ENCODE results near the gene KRTAP20-4. TPM values are rescaled to one million over a fixed set of nuclear protein-coding genes. Genes with fewer than 3 reads are reported as not detected.
A peak's percentile ranks its signal among the peaks of the same experiment; 100 is the strongest.

Gene KRTAP20-4
- total RNA-seq, 6 donors from 2014 or later: not detected

DNA sequence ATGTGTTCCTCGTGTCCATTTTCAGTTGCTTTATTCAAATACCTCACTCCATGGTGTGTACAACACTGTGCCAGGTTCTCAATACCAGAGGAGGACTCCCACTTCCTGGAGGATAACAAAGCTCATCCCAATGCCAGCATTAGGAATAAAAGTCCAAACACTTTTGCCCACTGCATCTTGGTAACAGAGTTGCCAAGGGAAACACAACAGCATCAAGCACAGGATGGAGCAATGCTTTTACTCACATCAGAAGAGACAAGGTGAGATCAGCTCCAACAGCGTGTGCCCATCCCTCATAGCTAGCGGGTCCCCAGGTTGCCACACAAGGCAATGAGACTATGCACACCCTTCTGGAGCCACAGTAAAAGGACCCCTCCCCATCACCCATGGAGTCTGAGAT lies 2.9 kb downstream of the KRTAP20-4 start:
- H3K4me3 ChIP-seq: no peak overlapping the region
- no peaks in the 10 kb centered on the region for H3K9me3 ChIP-seq
- no peak overlapping the region for H3K27ac ChIP-seq
- TF ChIP-seq, protein P1, sequence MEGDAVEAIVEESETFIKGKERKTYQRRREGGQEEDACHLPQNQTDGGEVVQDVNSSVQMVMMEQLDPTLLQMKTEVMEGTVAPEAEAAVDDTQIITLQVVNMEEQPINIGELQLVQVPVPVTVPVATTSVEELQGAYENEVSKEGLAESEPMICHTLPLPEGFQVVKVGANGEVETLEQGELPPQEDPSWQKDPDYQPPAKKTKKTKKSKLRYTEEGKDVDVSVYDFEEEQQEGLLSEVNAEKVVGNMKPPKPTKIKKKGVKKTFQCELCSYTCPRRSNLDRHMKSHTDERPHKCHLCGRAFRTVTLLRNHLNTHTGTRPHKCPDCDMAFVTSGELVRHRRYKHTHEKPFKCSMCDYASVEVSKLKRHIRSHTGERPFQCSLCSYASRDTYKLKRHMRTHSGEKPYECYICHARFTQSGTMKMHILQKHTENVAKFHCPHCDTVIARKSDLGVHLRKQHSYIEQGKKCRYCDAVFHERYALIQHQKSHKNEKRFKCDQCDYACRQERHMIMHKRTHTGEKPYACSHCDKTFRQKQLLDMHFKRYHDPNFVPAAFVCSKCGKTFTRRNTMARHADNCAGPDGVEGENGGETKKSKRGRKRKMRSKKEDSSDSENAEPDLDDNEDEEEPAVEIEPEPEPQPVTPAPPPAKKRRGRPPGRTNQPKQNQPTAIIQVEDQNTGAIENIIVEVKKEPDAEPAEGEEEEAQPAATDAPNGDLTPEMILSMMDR (IDR thresholded peaks at IDR 0.05): no peak
- no peak for TF ChIP-seq EP300 (IDR thresholded peaks at IDR 0.05)
- no peak for TF ChIP-seq POLR2AphosphoS5 (IDR thresholded peaks at IDR 0.05)
- no peak for TF ChIP-seq POLR2A (IDR thresholded peaks at IDR 0.05)
- no peaks in the 10 kb centered on the region for H3K4me1 ChIP-seq
- ATAC-seq (ENCODE audit: low FRiP score in 2 of 2): no peak
- 74 to 88% methylated on average over 2 to 3 of the region's 3 CpGs for WGBS, 2 donors
- no peaks in the 10 kb centered on the region for H3K36me3 ChIP-seq
- H3K27me3 ChIP-seq: no peaks in the 10 kb centered on the region
- no peak for DNase-seq

DNA sequence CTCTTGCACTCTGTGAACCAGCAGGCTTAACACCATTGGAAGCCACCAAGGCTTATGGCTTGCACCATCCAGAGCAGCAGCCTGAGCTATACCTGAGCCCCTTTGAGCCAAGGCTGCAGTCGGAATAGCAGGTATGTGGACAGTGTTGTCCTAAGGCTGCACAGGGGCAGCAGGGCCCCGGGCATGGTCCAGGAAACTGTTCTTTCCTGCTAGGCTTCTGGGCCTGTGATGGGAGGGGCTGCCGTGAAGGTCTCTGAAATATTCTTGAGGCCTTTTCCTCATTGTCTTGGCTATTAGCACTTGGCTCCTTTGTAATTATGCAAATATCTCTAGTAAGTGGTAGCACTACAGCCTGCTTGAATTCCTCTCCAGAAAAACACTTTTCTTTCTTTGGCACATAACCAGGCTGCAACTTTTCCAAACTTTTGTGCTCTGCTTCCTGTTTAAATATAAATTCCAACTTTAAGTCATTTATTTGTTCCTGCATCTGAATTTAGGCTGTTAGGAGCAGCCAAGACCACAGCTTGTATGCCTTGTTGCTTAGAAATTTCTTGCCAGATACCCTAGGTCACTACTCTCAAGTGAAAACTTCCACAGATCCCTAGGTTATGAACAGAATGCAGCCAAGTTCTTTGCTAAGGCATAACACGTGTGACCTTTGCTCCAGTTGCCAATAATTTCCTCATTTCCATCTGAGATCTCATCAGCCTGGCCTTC lies 5.2 kb downstream of the KRTAP20-4 start:
- Histone ChIP-seq H3K27me3 (no peaks in the 10 kb centered on the region), H3K4me3 (no peak overlapping the region), H3K27ac (no peak overlapping the region), H3K4me1 (no peaks in the 10 kb centered on the region), H3K9me3 (no peaks in the 10 kb centered on the region), H3K36me3 (no peaks in the 10 kb centered on the region)
- WGBS, 2 donors: 47 to 61% methylated on average over 3 to 4 of the region's 4 CpGs
- TF ChIP-seq POLR2AphosphoS5 (IDR thresholded peaks at IDR 0.05) (no peak), POLR2A (IDR thresholded peaks at IDR 0.05) (no peak), EP300 (IDR thresholded peaks at IDR 0.05) (no peak)
- TF ChIP-seq, protein P1 (IDR thresholded peaks at IDR 0.05): no peak
- DNase-seq (no peak), ATAC-seq (ENCODE audit: low FRiP score in 2 of 2) (no peak)

DNA sequence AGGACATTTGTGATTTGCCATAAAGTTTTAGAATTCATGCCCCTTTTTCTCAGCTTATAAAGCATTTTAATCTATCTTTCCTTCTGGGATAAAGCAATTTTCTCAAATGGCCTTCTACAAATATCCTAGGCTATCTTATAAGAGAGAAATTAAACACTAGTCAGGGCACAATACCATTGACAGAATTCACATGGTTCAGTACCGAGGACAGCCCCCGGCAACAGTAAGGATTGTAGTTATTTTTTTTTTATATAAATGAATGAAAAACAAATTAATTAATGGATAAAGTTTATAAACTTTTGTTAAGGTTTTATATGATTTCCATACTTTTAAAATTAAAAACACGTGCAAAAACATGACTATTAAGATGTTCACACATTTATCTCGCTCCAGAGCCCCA lies 7.7 kb downstream of the KRTAP20-4 start:
- WGBS, 2 donors: 82 to 87% methylated on average over 4 of the region's 4 CpGs
- Histone ChIP-seq H3K27ac (no peak overlapping the region), H3K36me3 (no peaks in the 10 kb centered on the region), H3K9me3 (no peaks in the 10 kb centered on the region), H3K4me1 (no peaks in the 10 kb centered on the region), H3K4me3 (no peak overlapping the region), H3K27me3 (no peaks in the 10 kb centered on the region)
- TF ChIP-seq POLR2A (IDR thresholded peaks at IDR 0.05): no peak
- no peak for TF ChIP-seq POLR2AphosphoS5 (IDR thresholded peaks at IDR 0.05)
- no peak for TF ChIP-seq EP300 (IDR thresholded peaks at IDR 0.05)
- TF ChIP-seq, protein P1 (IDR thresholded peaks at IDR 0.05): no peak
- DNase-seq: no peak
- ATAC-seq (ENCODE audit: low FRiP score in 2 of 2): no peak

DNA sequence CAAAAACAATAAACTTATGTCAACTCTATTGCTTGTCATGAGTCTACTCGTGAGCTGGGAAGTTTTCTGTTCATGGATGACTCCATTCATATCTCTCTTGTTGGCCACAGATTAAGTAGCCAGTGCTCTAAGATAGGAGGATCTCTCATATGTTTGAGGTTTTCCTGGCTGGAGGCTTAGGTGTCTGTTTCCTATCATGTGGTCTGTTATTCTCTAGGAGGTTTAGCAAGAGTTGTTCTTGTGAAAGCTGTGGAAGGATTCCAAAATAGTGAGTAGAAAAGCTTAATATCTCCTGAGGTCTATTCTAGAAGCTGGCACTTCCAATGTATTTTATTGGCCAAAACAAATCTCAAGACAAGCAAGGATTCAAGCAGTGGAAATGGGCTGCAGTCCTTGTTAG lies 8.8 kb downstream of the KRTAP20-4 start:
- DNase-seq: no peak
- H3K9me3 ChIP-seq: no peaks in the 10 kb centered on the region
- no peaks in the 10 kb centered on the region for H3K27me3 ChIP-seq
- no peak for TF ChIP-seq POLR2A (IDR thresholded peaks at IDR 0.05)
- TF ChIP-seq, protein P1 (IDR thresholded peaks at IDR 0.05): no peak
- TF ChIP-seq POLR2AphosphoS5 (IDR thresholded peaks at IDR 0.05): no peak
- TF ChIP-seq EP300 (IDR thresholded peaks at IDR 0.05): no peak
- peak in 1 of 2 donors; percentile 23 for ATAC-seq (ENCODE audit: low FRiP score in 2 of 2)
- no peak overlapping the region for H3K27ac ChIP-seq
- no peak overlapping the region for H3K4me3 ChIP-seq
- H3K36me3 ChIP-seq: no peaks in the 10 kb centered on the region
- 67 to 74% methylated on average over 1 of the region's 1 CpG for WGBS, 2 donors
- no peaks in the 10 kb centered on the region for H3K4me1 ChIP-seq

DNA sequence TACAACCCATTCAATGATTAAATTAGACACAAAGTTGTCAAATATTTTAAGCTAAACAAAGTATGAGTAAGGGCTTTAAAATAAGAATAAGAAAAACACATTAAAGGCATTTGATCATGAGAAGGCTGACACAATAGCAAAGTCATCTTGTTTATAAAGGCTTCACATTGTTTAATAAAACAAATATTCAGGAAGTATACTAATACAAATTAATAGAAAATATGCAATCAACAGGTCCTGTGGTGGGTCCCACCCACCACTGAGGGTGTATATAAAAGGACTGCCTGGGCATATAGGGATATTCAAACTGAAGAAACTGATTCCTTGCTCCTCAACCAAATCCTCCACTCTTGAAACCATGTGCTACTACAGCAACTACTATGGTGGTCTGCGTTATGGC lies 14.5 kb downstream of the KRTAP20-4 start, which contains the start of gene KRTAP20-2:
Gene KRTAP20-2, plus strand, starts transcription at position 301 of the 400 bp plus-strand sequence. Its CDS starts 58 bp downstream, at position 359.
- DNase-seq (no peak), ATAC-seq (ENCODE audit: low FRiP score in 2 of 2) (no peak)
- no peaks in the 10 kb centered on the region for H3K9me3 ChIP-seq
- 61 to 93% methylated on average over 1 of the region's 1 CpG for WGBS, 2 donors
- no peak within 1 kb of the TSS for H3K4me3 ChIP-seq
- no peaks in the 10 kb centered on the region for H3K36me3 ChIP-seq
- H3K27ac ChIP-seq: no peak within 1 kb of the TSS
- H3K27me3 ChIP-seq: no peaks in the 10 kb centered on the region
- TF ChIP-seq, protein P1 (IDR thresholded peaks at IDR 0.05): no peak
- no peaks in the 10 kb centered on the region for H3K4me1 ChIP-seq

Measured in upper lobe of left lung (tissue), 6 donors.